Thyroid gland (tissue), 4 donors: ENCODE measurements around the gene NEURL4. TPM values are rescaled to one million over a fixed set of nuclear protein-coding genes. Genes with fewer than 3 reads are reported as not detected.

ENCODE experiments used
- DNase-seq, 2 donors: peaks; one replicate each; pipeline ENCODE4 v3.0.0-alpha.2; 2019
- H3K27ac ChIP-seq, 3 donors: fragments of 200-600 bp; sonication (generic); 1 replicate in 2 of 3; 2 replicates in 1 of 3; pipeline ENCODE4 v1.5.1; 2016 to 2019; ENCODE audit warnings: mild to moderate bottlenecking in 1 of 3, moderate library complexity in 1 of 3
- H3K27me3 ChIP-seq: fragments of 200-600 bp; sonication (generic); one replicate; pipeline ENCODE4 v1.5.1; 2019
- H3K36me3 ChIP-seq, 2 donors: fragments of 200-600 bp; sonication (generic); one replicate each; pipeline ENCODE4 v1.5.1; 2016 to 2019
- H3K4me1 ChIP-seq, 2 donors: fragments of 200-600 bp; sonication (generic); one replicate each; pipeline ENCODE4 v1.5.1; 2017 to 2019
- H3K4me3 ChIP-seq, 3 donors: fragments of 200-600 bp; sonication (generic); replicated peaks in 1 of 3; 1 replicate in 2 of 3; 2 replicates in 1 of 3; pipeline ENCODE4 v1.5.1; 2016; ENCODE audit warnings: mild to moderate bottlenecking in 1 of 3
- H3K9me3 ChIP-seq: fragments of 200-600 bp; sonication (generic); one replicate; pipeline ENCODE4 v1.5.1; 2017
- CTCF ChIP-seq, 6 experiments: fragments of 200-600 bp in 3 of 6; fragments of 450-650 bp in 3 of 6; sonication (generic) in 3 of 6; IDR thresholded peaks; one replicate each; pipeline ENCODE4 v1.5.1; 2016 to 2019; ENCODE audit warnings: antibody characterized with exemption in 6 of 6, mild to moderate bottlenecking in 2 of 6, inconsistent platforms in 1 of 6, moderate library complexity in 1 of 6
- POLR2A ChIP-seq, 2 donors: fragments of 450-650 bp; IDR thresholded peaks; one replicate each; pipeline ENCODE4 v1.6.1; 2017; ENCODE audit warnings: antibody characterized with exemption in 2 of 2, mild to moderate bottlenecking in 2 of 2, moderate library complexity in 1 of 2
- WGBS, 2 donors: methylation state at CpG; one replicate each; pipeline ENCODE4 v1.1.5; 2017; 5-methylcytosine and 5-hydroxymethylcytosine counted together
- intact Hi-C: fragments of 100-400 bp; cut with DNase I; formaldehyde crosslinking; loops from one replicate; pipeline ENCODE4 v1.15.1; 2023
- total RNA-seq, 4 donors: library from RNA; depleted of rRNA; stranded (reverse); fragments of >200 nt; gene quantifications; one replicate each; pipeline ENCODE4 v1.2.3, GENCODE V29; 2016

The NEURL4 gene
- total RNA-seq, 4 donors from 2014 or later: 18.5 to 32.8 (median 22.5) TPM

GRCh38 chr17:7308625-7309433, 20.3 kb downstream of the NEURL4 start:
- no peak for TF ChIP-seq POLR2A (IDR thresholded peaks at IDR 0.05)
- TF ChIP-seq CTCF (IDR thresholded peaks at IDR 0.05): no peak
- H3K9me3 ChIP-seq: no peaks in the 10 kb centered on the region
- peaks cover 18 to 28% of the 10 kb centered on the region in 2 donors for H3K4me1 ChIP-seq
- H3K27ac ChIP-seq: peak overlapping the region; percentile 94 to 98 (median 97)
- no peaks in the 10 kb centered on the region for H3K27me3 ChIP-seq
- intact Hi-C loops: no loop called here
- H3K36me3 ChIP-seq: peaks cover 40 to 41% of the 10 kb centered on the region in 2 donors
- H3K4me3 ChIP-seq: peak overlapping the region; percentile 43 to 99 (median 89)
- DNase-seq: peak; percentile 81
- 2 to 4% methylated on average over 14 of the region's 14 CpGs for WGBS, 2 donors

DNA sequence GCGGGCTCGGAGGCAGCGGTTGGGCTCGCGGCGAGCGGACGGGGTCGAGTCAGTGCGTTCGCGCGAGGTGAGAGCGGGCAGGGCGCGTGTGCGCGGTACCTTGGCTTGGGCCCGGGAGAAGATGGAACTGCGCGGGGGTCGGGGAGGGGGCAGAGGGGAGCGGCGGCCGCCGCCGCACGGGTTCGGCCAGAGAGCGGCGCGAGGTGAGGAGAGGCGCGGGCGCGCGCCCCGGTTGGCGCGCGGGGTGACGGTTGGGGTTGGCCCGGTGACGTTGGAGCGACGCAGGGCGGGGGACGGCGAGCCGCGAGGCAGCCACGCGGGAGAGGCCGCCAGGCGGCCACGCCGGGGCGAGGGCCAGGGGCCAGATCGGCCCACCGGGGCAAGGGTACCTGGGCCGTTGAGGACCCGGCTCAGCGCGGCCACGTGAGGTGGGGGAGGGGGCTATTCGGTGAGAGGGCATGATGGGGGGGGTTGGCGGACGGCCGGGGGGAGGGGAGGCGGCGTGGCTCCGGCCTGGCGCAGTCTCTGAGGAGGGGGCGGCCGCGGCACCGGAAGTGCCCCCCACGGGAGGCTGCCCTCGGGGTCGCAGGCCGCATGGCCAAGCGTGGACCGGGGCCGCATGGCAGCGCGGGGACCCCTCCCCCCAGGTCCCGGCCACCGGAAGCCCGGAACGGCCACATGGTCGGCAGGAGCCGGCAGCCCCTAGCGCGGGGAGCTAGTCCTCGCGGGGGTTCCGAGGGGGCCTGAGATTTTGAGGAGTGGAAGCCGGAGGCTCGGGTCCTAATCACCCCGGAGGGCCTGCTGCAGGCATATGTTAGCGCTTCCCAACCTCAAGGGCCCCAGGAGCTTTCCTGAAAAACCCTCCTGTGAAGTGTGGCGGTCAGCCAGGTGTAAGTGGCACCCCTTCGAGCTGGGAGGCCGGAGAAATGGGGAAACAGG, 21.2 kb downstream of the NEURL4 start:
- 0% methylated on average over 3 to 6 of the region's 104 CpGs for WGBS, 2 donors
- Histone ChIP-seq H3K27me3 (no peaks in the 10 kb centered on the region), H3K4me1 (peaks cover 18 to 23% of the 10 kb centered on the region in 2 donors)

DNA sequence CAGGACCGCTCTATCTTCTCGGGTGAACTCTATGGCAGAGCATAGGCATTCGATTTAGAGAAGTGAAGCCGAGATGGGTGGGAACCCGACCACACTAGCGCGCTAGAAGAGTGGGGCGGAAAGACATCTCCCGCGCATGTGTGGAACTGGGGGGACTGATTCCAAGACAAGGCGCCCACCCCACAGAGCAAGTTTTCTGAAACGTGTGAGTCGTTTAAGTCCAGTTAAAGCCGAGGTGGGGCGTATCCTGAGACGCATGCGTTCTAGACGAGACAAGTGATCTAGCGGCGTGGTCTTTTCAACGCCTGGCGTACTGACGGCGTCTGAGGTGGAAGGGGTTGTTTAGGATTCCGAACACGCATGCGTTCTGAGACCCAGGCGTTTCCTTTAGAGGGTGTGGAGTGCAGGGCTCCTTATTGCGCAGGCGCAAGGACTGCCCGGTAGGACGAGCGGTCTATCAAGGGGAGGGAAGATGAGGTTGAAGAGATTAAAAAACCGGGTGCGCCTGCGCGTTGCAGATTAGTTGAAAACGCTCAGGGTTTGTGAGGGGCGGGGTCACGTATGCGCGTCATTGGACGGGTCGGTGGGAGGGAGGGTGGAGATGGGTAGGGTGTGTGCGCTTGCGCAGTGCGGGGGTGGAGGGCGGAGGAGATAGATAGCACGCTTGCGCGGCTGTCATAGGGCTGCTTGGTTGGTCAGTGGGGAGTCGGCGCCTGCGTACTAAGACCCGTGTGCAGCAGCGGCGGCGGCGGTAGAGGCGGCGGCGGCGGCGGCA, 22.0 kb downstream of the NEURL4 start, which contains the start of gene EIF5A:
TSS of gene EIF5A (plus strand) at position 718 of the 775 bp plus-strand sequence. CDS start 2,008 bp downstream, outside the sequence.
- DNase-seq: peak; percentile 99 to 100
- intact Hi-C loops: no loop called here
- Histone ChIP-seq H3K4me1 (peaks cover 17 to 18% of the 10 kb centered on the region in 2 donors), H3K9me3 (no peaks in the 10 kb centered on the region), H3K36me3 (peaks cover 23 to 24% of the 10 kb centered on the region in 2 donors), H3K4me3 (peak within 1 kb of the TSS; percentile 43 to 99 (median 89)), H3K27me3 (no peaks in the 10 kb centered on the region), H3K27ac (peak within 1 kb of the TSS; percentile 95 to 98 (median 97))
- TF ChIP-seq CTCF (IDR thresholded peaks at IDR 0.05): no peak
- peak; percentile 58 to 83 for TF ChIP-seq POLR2A (IDR thresholded peaks at IDR 0.05)
- 0 to 1% methylated on average over 46 to 59 of the region's 64 CpGs for WGBS, 2 donors

More for the DNA sequence above, 21.2 kb downstream of the NEURL4 start:
- peak in 1 of 2 donors; percentile 63 for TF ChIP-seq POLR2A (IDR thresholded peaks at IDR 0.05)
- peak in 3 of 6 experiments; percentile 5 to 14 (median 8) for TF ChIP-seq CTCF (IDR thresholded peaks at IDR 0.05)
- peak overlapping the region; percentile 43 to 99 (median 89) for H3K4me3 ChIP-seq
- no peaks in the 10 kb centered on the region for H3K9me3 ChIP-seq
- H3K27ac ChIP-seq: peak overlapping the region; percentile 94 to 98 (median 97)
- intact Hi-C loops: no loop called here
- peak; percentile 43 to 56 for DNase-seq
- peaks cover 31 to 32% of the 10 kb centered on the region in 2 donors for H3K36me3 ChIP-seq

- H3K4me3 ChIP-seq: no peak overlapping the region
- intact Hi-C loops: no loop called here
- TF ChIP-seq POLR2A (IDR thresholded peaks at IDR 0.05) (no peak), CTCF (IDR thresholded peaks at IDR 0.05) (no peak)
- no peaks in the 10 kb centered on the region for H3K36me3 ChIP-seq
- H3K9me3 ChIP-seq: no peaks in the 10 kb centered on the region
- H3K4me1 ChIP-seq: peaks cover 7 to 8% of the 10 kb centered on the region in 2 donors
- DNase-seq: no peak
- WGBS, 2 donors: 96 to 97% methylated on average over 7 of the region's 7 CpGs
- no peaks in the 10 kb centered on the region for H3K27me3 ChIP-seq
- H3K27ac ChIP-seq: no peak overlapping the region
These were observed 25.0 kb downstream of the NEURL4 start for GRCh38 chr17:7304179-7304578.
